Astrocyte of the spinal cord (primary cell): ENCODE results near the gene STRIP1.

Experiments
- DNase-seq: peaks from one replicate; pipeline ENCODE4 v3.0.0; 2011; ENCODE audit warnings: low read depth, low spot score
- H3K4me3 ChIP-seq: 2 replicates; pipeline ENCODE4 v1.5.1; 2011; ENCODE audit warnings: low read depth, mild to moderate bottlenecking, low read length, moderate library complexity
- CTCF ChIP-seq: IDR thresholded peaks from 2 replicates; pipeline ENCODE4 v1.5.1; 2012; ENCODE audit warnings: low read depth, mild to moderate bottlenecking, low read length, inconsistent platforms
- in situ Hi-C: cut with HindIII; loops from 2 replicates; pipeline ENCODE4 v1.10.0; 2017; ENCODE audit warnings: low sequenced_read_pairs

STRIP1 gene

GRCh38 chr1:109997867-109998229 lies 36.6 kb upstream of the STRIP1 start:
- TF ChIP-seq CTCF = no peak
- in situ Hi-C loops = no loop called here
- no peak for DNase-seq
- H3K4me3 ChIP-seq = no peak overlapping the region

GRCh38 chr1:110002695-110003094 lies 31.7 kb upstream of the STRIP1 start:
- in situ Hi-C loops = no loop called here
- no peak for DNase-seq
- TF ChIP-seq CTCF = no peak
- H3K4me3 ChIP-seq = no peak overlapping the region

GRCh38 chr1:110003747-110004428 lies 30.5 kb upstream of the STRIP1 start:
- H3K4me3 ChIP-seq = peak overlapping the region; percentile 34
- no peak for TF ChIP-seq CTCF
- peak; percentile 98 for DNase-seq
- in situ Hi-C loops = no loop called here

- in situ Hi-C loops = no loop called here
- no peak for TF ChIP-seq CTCF
- DNase-seq = no peak
- peak overlapping the region; percentile 34 for H3K4me3 ChIP-seq
These were observed 29.8 kb upstream of the STRIP1 start for GRCh38 chr1:110004583-110004982.

- no peak for TF ChIP-seq CTCF
- in situ Hi-C loops = no loop called here
- DNase-seq = peak; percentile 36
- H3K4me3 ChIP-seq = no peak overlapping the region
These were observed 28.5 kb upstream of the STRIP1 start for GRCh38 chr1:110005971-110006370.

GRCh38 chr1:110006516-110006915 lies 27.9 kb upstream of the STRIP1 start:
- TF ChIP-seq CTCF = no peak
- DNase-seq = no peak
- in situ Hi-C loops = no loop called here
- H3K4me3 ChIP-seq = no peak overlapping the region
